Measurements from ENCODE around the gene MAGI2. TPM values are rescaled to one million over a fixed set of nuclear protein-coding genes. Genes with fewer than 3 reads are reported as not detected.

The MAGI2 gene
- total RNA-seq, 2 experiments from 2014 or later = 0.08 to 0.13 TPM

DNA sequence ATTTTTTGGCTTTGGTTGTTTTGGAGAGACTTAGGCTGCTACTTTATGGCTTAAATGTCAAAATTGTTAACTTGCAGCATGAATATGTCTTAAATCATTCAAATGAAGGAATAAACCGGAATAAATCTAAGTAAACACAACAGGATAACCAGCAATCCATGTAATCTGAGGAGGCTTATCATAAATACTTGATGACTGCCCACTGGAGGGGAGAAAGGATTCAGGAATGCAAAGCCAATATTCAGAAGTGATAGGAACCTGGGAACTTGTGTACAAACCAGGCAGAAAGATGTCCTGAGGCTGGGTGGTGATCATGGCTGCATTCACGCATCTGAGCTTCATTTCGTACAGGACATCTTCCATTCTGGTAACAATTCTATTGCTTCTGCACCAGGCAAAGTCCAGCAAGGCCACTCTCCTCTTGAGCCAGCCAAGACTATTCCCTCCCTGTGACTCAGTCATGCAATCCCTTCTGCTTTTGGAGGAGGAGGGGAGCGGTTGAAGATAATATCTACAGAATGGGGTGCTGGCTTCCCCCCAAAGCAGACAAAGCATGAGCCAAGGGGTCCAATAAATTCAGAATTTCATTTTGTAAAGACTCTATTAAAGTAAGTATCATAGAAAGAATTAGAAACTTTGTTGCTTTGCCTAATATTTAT is 1280.4 kb downstream of the MAGI2 start:
- Mint-ChIP-seq H3K36me3 (ENCODE audit: low read depth) (no peaks in the 10 kb centered on the region), H3K4me1 (no peaks in the 10 kb centered on the region), H3K4me3 (no peak overlapping the region), H3K9me3 (no peaks in the 10 kb centered on the region), H3K27ac (no peak overlapping the region), H3K27me3 (peaks cover 4% of the 10 kb centered on the region)
- ChIA-PET POLR2A (no interaction called here), CTCF (no interaction called here)
- no peak for DNase-seq

DNA sequence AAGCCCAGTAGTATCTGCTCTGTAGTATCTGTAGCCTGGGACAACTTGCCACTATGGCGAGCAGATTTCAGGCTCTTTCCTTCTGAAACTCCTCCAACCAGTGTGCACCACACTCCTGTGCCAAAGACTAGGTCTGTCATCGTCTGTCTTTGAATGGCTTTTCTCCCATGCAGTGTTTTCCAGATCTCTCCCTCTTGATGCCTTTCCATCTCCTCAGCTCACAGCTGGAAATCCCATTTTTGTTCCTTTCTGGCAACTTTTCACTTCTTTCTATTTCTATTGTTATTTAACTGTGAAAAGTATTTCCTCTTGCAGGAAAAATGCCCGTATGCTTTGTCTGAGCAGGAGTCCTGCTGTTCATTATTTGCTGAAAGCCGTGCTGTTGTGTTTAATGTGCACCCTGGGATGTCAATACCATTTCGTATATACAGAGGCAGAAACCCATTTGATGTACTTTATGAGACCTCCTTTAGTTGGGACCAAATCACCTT is 1281.2 kb downstream of the MAGI2 start:
- CTCF ChIA-PET = no interaction called here
- Mint-ChIP-seq H3K9me3 (no peaks in the 10 kb centered on the region), H3K27ac (no peak overlapping the region), H3K4me3 (no peak overlapping the region), H3K4me1 (no peaks in the 10 kb centered on the region), H3K27me3 (peaks cover 4% of the 10 kb centered on the region), H3K36me3 (ENCODE audit: low read depth) (no peaks in the 10 kb centered on the region)
- no peak for DNase-seq
- POLR2A ChIA-PET = no interaction called here

DNA sequence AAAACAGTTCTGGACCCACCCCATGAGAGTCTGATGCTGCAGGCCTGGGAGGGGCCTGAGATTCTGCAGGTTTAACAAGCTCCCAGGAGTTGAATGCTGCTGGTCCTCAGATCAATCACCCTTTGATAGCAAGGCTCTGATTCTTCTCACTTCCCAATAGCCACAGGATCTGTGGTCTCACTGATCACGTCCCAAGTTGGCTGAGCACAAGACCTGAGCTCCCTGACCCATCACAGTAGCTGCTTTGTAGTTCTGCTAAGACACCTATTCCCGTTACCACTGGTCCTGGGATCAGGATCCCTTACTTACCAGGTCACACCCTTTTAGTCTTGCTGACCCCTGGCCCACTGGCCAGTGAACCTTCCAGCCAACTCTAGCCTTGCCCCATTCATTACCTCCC is 1282.1 kb downstream of the MAGI2 start:
- no peaks in the 10 kb centered on the region for H3K4me1 Mint-ChIP-seq
- ChIA-PET CTCF (no interaction called here), POLR2A (no interaction called here)
- no peaks in the 10 kb centered on the region for H3K9me3 Mint-ChIP-seq
- no peak overlapping the region for H3K4me3 Mint-ChIP-seq
- H3K27ac Mint-ChIP-seq = no peak overlapping the region
- no peak for DNase-seq
- H3K36me3 Mint-ChIP-seq (ENCODE audit: low read depth) = no peaks in the 10 kb centered on the region
- H3K27me3 Mint-ChIP-seq = peaks cover 4% of the 10 kb centered on the region

DNA sequence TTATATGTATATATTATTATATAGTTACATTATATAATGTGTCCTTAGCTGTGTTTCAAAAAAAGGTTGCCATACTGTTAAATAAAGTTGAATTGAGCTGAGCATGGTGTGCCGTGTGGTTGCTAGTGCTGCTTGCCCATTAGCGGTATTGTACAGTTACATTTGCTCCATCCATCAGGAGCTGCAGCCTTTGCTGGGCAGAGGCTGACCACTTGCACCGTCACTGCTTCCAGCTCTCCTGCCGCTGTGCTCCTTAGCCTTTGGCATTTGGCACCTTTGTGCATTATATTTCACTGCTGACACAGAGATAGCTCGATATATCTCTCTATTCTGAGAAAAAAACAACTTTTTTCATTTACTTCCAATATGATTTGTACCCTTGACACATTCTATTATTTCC is 1282.7 kb downstream of the MAGI2 start:
- no peak overlapping the region for H3K4me3 Mint-ChIP-seq
- ChIA-PET CTCF (no interaction called here), POLR2A (no interaction called here)
- no peaks in the 10 kb centered on the region for H3K36me3 Mint-ChIP-seq (ENCODE audit: low read depth)
- no peak overlapping the region for H3K27ac Mint-ChIP-seq
- H3K27me3 Mint-ChIP-seq = peaks cover 4% of the 10 kb centered on the region
- no peak for DNase-seq
- H3K4me1 Mint-ChIP-seq = no peaks in the 10 kb centered on the region
- H3K9me3 Mint-ChIP-seq = no peaks in the 10 kb centered on the region

DNA sequence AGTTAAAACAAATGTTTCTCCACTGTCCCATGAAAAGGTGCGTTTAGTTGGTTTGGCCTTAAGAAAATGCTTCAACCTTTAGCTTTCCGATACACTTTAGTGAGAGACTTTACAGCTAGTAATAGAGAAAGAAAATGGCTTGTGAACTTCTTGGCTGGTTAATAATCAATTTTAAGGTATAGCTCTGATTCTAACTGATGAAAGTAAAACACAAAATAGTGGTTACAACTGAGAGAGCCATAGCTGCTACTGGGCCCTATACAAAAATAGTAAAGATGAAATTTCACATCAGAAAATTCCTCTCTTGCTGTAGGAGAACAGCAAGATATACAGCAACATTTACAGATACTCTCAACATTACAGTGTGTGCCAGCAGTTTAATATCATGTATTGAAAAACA is 1283.5 kb downstream of the MAGI2 start:
- no peak for DNase-seq
- Mint-ChIP-seq H3K4me3 (no peak overlapping the region), H3K27ac (no peak overlapping the region), H3K4me1 (no peaks in the 10 kb centered on the region), H3K9me3 (no peaks in the 10 kb centered on the region), H3K27me3 (peaks cover 4% of the 10 kb centered on the region), H3K36me3 (ENCODE audit: low read depth) (no peaks in the 10 kb centered on the region)
- ChIA-PET CTCF (no interaction called here), POLR2A (no interaction called here)

DNA sequence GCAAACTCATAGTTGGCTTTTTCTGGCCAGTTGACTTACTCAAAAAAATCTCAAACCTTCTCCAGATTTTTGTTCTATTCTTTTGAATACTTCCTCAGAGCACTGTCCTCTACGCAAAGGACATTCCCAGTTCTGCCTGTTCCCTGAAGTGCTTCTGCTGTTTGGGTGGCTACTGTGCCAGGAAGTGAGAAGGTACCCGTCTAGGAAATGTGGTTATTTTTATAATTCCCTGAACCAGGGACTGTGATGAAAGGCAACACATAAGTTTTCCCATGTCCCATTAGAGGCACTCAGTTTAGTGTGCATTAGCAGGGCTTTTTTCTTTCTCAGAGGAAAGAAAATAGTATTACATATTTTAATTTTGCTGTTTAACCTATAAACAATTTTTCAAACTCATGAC is 1284.6 kb downstream of the MAGI2 start:
- DNase-seq = no peak
- Mint-ChIP-seq H3K27me3 (peaks cover 2% of the 10 kb centered on the region), H3K36me3 (ENCODE audit: low read depth) (no peaks in the 10 kb centered on the region), H3K9me3 (no peaks in the 10 kb centered on the region), H3K4me3 (no peak overlapping the region), H3K27ac (no peak overlapping the region), H3K4me1 (no peaks in the 10 kb centered on the region)
- POLR2A ChIA-PET = no interaction called here
- CTCF ChIA-PET = no interaction called here

DNA sequence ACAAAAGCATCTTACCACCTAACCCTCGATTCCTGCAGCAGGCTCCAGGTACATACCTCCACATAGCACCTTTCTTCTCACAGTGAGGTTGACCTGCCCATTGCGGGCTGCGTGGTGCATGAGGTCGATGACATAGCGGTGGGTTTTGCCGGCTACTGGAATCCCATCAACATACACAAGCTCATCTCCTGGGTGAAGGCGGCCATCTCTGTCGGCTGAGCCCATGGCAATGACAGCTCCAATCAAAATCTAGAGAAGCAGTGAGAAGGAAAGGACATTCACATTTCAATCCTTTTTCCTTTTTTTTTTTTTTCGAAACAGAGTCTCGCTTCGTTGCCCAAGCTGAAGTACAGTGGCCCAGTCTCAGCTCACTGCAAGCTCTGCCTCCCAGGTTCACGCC is 1285.6 kb downstream of the MAGI2 start:
- no peak overlapping the region for H3K4me3 Mint-ChIP-seq
- POLR2A ChIA-PET = no interaction called here
- H3K9me3 Mint-ChIP-seq = no peaks in the 10 kb centered on the region
- no peaks in the 10 kb centered on the region for H3K4me1 Mint-ChIP-seq
- H3K36me3 Mint-ChIP-seq (ENCODE audit: low read depth) = no peaks in the 10 kb centered on the region
- peaks cover 2% of the 10 kb centered on the region for H3K27me3 Mint-ChIP-seq
- no peak for DNase-seq
- CTCF ChIA-PET = no interaction called here
- H3K27ac Mint-ChIP-seq = no peak overlapping the region

DNA sequence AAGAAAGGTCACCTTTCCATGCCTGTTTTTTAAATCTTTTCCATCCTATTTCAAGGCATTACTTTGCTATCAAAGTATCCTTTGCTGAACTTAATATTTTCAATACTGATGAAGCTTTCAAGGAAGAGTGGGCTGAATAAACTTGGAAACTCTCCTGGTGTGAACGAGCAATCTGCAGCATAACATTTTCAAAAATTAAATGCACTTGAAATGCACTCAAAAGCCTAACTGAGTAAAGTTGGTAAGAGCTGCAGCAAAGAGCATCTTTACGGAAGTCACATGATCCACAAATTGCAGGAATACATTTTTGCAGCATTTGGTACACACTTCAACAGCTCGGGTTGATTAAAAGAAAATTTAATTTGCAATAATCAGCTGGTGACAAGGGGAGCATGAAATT is 1287.6 kb downstream of the MAGI2 start:
- ChIA-PET CTCF (no interaction called here), POLR2A (no interaction called here)
- Mint-ChIP-seq H3K27me3 (peaks cover 2% of the 10 kb centered on the region), H3K27ac (no peak overlapping the region), H3K9me3 (no peaks in the 10 kb centered on the region), H3K36me3 (ENCODE audit: low read depth) (no peaks in the 10 kb centered on the region), H3K4me3 (no peak overlapping the region), H3K4me1 (no peaks in the 10 kb centered on the region)
- DNase-seq = no peak

DNA sequence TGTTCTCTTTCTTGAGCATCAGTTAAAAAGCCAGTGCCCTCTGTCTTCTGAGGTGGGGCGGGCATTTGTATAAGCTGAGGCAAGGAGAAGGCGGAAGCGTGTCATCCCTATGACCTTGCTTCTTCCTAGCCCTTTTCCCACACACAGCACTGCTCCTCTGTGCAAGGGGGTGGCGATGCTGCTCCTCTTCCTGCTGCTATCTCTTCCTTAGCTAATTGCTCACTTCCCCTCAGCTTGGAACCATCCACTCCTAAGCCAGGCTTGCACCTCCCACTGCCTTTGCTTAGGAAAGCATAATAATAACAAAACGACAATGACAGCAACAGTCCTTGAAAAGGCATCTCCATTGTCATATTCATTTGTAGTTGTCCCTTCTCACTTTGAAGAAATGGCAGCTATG is 1288.0 kb downstream of the MAGI2 start:
- POLR2A ChIA-PET = no interaction called here
- DNase-seq = no peak
- H3K4me3 Mint-ChIP-seq = no peak overlapping the region
- H3K36me3 Mint-ChIP-seq (ENCODE audit: low read depth) = no peaks in the 10 kb centered on the region
- CTCF ChIA-PET = no interaction called here
- no peaks in the 10 kb centered on the region for H3K9me3 Mint-ChIP-seq
- no peaks in the 10 kb centered on the region for H3K4me1 Mint-ChIP-seq
- no peak overlapping the region for H3K27ac Mint-ChIP-seq
- peaks cover 2% of the 10 kb centered on the region for H3K27me3 Mint-ChIP-seq

DNA sequence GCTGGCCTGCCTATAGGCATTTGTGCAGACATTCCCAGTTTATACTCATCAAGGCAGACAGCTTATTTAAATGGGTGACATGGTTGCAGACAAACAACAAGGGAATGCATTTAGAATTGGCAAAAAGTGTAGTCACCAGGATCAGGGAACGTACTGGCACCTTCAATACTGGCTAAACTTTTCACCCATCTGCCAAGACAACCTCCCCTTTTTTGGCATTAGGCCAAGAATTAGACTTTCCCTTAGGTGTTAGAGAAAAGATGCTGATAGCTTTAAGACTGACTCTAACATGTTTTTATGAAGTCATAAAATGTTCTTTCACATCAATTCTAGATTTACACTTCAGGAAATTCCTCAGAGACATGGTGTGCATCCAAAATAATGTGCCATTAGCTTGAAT is 1289.0 kb downstream of the MAGI2 start:
- Mint-ChIP-seq H3K4me1 (no peaks in the 10 kb centered on the region), H3K27ac (no peak overlapping the region), H3K4me3 (no peak overlapping the region), H3K9me3 (no peaks in the 10 kb centered on the region), H3K36me3 (ENCODE audit: low read depth) (no peaks in the 10 kb centered on the region), H3K27me3 (peaks cover 2% of the 10 kb centered on the region)
- ChIA-PET POLR2A (no interaction called here), CTCF (no interaction called here)
- no peak for DNase-seq

DNA sequence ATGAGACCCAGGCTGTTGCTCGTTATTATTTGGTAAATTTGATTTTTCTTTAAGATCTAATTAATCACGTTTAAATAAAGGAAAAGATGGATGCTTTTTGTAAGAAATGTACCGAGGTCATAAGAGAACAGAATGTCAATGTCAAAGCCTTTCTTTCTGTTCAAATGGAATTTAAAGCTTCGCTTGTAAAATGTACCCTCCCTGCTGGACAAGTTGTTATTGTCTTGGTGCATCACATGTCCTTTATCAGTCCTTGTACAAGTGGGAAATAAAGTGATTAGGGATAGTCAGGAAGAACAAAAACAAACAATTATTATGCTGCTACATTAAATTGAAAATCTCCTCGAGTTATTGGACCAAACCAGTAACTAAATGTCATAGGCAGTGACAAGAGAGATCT is 1291.7 kb downstream of the MAGI2 start:
- Mint-ChIP-seq H3K36me3 (ENCODE audit: low read depth) (no peaks in the 10 kb centered on the region), H3K27ac (no peak overlapping the region), H3K4me3 (no peak overlapping the region), H3K27me3 (peaks cover 2% of the 10 kb centered on the region), H3K9me3 (no peaks in the 10 kb centered on the region), H3K4me1 (no peaks in the 10 kb centered on the region)
- POLR2A ChIA-PET = no interaction called here
- no peak for DNase-seq
- CTCF ChIA-PET = no interaction called here

DNA sequence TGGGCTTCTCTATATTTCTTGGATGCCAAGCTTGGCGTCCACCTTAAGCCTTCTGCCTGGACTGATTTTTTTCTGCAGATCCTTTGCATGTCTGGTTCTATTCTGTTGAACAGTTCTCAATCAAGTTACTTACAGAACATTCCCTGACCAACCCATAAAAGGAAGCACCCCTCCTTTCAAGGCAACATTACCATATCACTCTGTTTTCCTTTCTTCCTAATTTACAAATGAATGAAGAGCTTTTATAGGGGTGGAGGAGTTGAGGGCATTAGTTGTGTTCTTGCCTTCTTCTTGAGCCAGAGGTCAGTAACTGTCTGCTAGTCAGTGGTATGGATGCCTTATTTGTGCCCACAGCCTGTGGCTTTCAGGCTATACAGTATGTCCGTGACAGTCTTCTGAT is 1293.9 kb downstream of the MAGI2 start:
- Mint-ChIP-seq H3K27me3 (peaks cover 2% of the 10 kb centered on the region), H3K9me3 (no peaks in the 10 kb centered on the region), H3K27ac (no peak overlapping the region), H3K4me1 (no peaks in the 10 kb centered on the region), H3K4me3 (no peak overlapping the region), H3K36me3 (ENCODE audit: low read depth) (no peaks in the 10 kb centered on the region)
- DNase-seq = no peak
- ChIA-PET POLR2A (no interaction called here), CTCF (no interaction called here)

DNA sequence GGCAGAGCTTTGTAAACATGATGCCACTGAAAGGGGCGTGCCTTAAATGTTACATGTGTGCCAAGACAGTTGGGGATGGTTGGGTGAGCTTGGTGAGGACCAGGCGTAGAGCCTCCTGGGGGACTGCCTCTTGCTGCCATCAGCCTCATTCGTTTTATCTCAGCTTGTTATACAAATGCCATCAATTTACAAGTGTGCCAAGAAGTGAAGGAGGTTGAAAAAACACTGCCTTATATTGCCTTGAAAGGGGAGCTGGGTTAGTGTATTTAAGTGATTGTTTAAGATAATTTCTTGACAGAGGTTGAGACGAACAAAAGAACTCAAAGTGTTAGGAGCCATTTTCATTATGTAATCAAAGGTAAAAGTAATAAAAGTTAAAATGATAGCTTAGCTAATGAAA is 1300.2 kb downstream of the MAGI2 start:
- Mint-ChIP-seq H3K9me3 (no peaks in the 10 kb centered on the region), H3K36me3 (ENCODE audit: low read depth) (no peaks in the 10 kb centered on the region), H3K27me3 (no peaks in the 10 kb centered on the region), H3K27ac (no peak overlapping the region), H3K4me1 (no peaks in the 10 kb centered on the region), H3K4me3 (no peak overlapping the region)
- POLR2A ChIA-PET = no interaction called here
- CTCF ChIA-PET = interaction anchor here (0.6 kb wide), 1 partner anchor 432 kb away, joined by 3 read pairs; no protein-coding TSS in a partner anchor
- no peak for DNase-seq

DNA sequence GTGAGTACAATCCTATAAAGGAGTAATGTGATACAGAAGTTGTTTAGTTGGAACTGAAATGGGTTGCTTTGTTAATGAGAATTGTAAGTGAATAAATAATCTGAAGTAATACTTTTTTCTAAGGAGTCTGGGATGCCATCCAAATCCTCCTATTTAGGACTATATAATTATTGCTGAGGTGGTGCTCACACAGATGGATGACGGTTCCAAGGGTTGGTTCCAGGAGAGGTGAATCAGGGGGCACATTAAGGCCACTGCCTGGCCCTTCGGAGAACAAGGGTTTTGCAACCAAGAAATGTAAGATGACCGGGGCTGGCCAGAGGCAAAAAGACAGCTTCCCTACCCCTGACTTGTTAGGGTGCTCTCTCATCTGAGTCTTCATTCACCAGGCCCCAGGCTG is 1302.2 kb downstream of the MAGI2 start:
- no peak overlapping the region for H3K4me3 Mint-ChIP-seq
- no peaks in the 10 kb centered on the region for H3K4me1 Mint-ChIP-seq
- no peaks in the 10 kb centered on the region for H3K9me3 Mint-ChIP-seq
- no peaks in the 10 kb centered on the region for H3K36me3 Mint-ChIP-seq (ENCODE audit: low read depth)
- POLR2A ChIA-PET = no interaction called here
- CTCF ChIA-PET = no interaction called here
- no peak overlapping the region for H3K27ac Mint-ChIP-seq
- DNase-seq = no peak
- no peaks in the 10 kb centered on the region for H3K27me3 Mint-ChIP-seq

DNA sequence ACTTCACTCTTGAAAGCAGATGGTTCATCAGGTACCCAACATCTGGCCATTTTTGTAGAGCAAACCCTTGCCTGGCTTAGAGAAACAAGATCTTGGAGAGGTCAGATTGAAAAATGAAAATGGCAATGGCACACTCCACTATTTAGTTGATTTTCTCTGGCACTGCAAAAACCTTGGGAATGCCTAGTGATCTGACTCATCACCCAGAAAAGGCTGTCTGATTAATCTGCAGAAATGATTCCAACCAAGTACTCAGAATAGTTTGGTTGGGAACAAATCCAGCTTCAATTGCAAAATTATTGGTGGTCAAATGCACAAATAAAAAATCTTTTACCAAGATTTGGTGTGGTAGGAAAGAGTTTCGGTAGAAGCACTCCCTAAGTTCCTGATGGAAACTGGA is 1303.7 kb downstream of the MAGI2 start:
- ChIA-PET CTCF (no interaction called here), POLR2A (no interaction called here)
- H3K27ac Mint-ChIP-seq = no peak overlapping the region

More for the DNA sequence above, 1303.7 kb downstream of the MAGI2 start:
- H3K36me3 Mint-ChIP-seq (ENCODE audit: low read depth) = no peaks in the 10 kb centered on the region
- no peaks in the 10 kb centered on the region for H3K9me3 Mint-ChIP-seq
- DNase-seq = no peak
- H3K27me3 Mint-ChIP-seq = peaks cover under 1% of the 10 kb centered on the region
- no peak overlapping the region for H3K4me3 Mint-ChIP-seq
- no peaks in the 10 kb centered on the region for H3K4me1 Mint-ChIP-seq

All from activated CD4-positive, alpha-beta memory T cell treated with anti-CD3 and anti-CD28 coated beads, Interleukin-2, amount 10 ng/mL, durations not matched to agents 7 days and 5 days (primary cell).